Adrenal gland (tissue), 12 donors: ENCODE measurements around the gene IFI27L1. TPM values are rescaled to one million over a fixed set of nuclear protein-coding genes. Genes with fewer than 3 reads are reported as not detected.

Experiments
- DNase-seq, 7 donors: peaks; one replicate each; pipeline ENCODE4 v3.0.0-alpha.2; 2019 to 2020
- H3K27ac ChIP-seq, 5 donors: fragments of 200-600 bp; sonication (generic) in 4 of 5; 1 replicate in 3 of 5; 2 replicates in 2 of 5; pipeline versions ENCODE4 v1.5.1 to v1.8.0; 2016 to 2020; ENCODE audit warnings: mild to moderate bottlenecking in 1 of 5
- H3K27me3 ChIP-seq: fragments of 200-600 bp; 2 replicates; pipeline ENCODE4 v1.8.0; 2021
- H3K36me3 ChIP-seq, 2 donors: fragments of 200-600 bp; replicated peaks in 1 of 2; 1 replicate in 1 of 2; 2 replicates in 1 of 2; pipeline versions ENCODE4 v1.5.1 to v1.8.0; 2018 to 2022
- H3K4me1 ChIP-seq, 2 donors: fragments of 200-600 bp; replicated peaks in 1 of 2; 1 replicate in 1 of 2; 2 replicates in 1 of 2; pipeline versions ENCODE4 v1.5.1 to v1.8.0; 2018 to 2021
- H3K4me3 ChIP-seq, 4 donors: fragments of 200-600 bp; sonication (generic) in 3 of 4; one replicate each; pipeline ENCODE4 v1.5.1; 2016 to 2018
- H3K9me3 ChIP-seq, 3 donors: fragments of 200-600 bp; sonication (generic) in 1 of 3; replicated peaks in 1 of 3; 1 replicate in 2 of 3; 2 replicates in 1 of 3; pipeline versions ENCODE4 v1.5.1 to v1.8.0; 2016 to 2021
- CTCF ChIP-seq, 6 experiments: fragments of 450-650 bp in 4 of 6; fragments of 200-600 bp in 2 of 6; sonication (generic) in 1 of 6; IDR thresholded peaks; 1 replicate in 5 of 6; 2 replicates in 1 of 6; pipeline versions ENCODE4 v1.5.1 to v1.8.0; 2016 to 2021; ENCODE audit warnings: antibody characterized with exemption in 6 of 6, mild to moderate bottlenecking in 2 of 6, moderate library complexity in 1 of 6
- POLR2A ChIP-seq, 2 donors: fragments of 450-650 bp; IDR thresholded peaks; one replicate each; pipeline ENCODE4 v1.6.1; 2017; ENCODE audit warnings: antibody characterized with exemption in 2 of 2, mild to moderate bottlenecking in 2 of 2, moderate library complexity in 1 of 2
- WGBS, 4 donors: extraction: QIAGEN DNeasy Blood & Tissue Kit in 2 of 4; methylation state at CpG; one replicate each; pipeline versions ENCODE4 v1.1.5 to v1.1.7; 2013 to 2017; 5-methylcytosine and 5-hydroxymethylcytosine counted together
- intact Hi-C, 2 donors: fragments of 100-400 bp; cut with DNase I; formaldehyde crosslinking; loops; one replicate each; pipeline versions ENCODE4 v1.14.1 to v1.15.0; 2022 to 2023
- polyA plus RNA-seq, 3 donors: library from polyadenylated mRNA; stranded (reverse); fragments of 200-250 nt in 2 of 3; fragments of 350-450 nt in 1 of 3; fragmentation: Illumina TruSeq in 1 of 3; extraction: RNeasy Lipid Tissue Mini Kit (QIAGEN cat#74804) in 1 of 3; gene quantifications; one replicate each; pipeline ENCODE4 v1.2.3, GENCODE V29; 2013 to 2014
- total RNA-seq, 9 donors: library from RNA; depleted of rRNA in 4 of 9; stranded (reverse); fragments of >200 nt in 4 of 9; fragments of 120-200 nt in 1 of 9; fragmentation: NEBNext Ultra II Directional in 1 of 9; extraction: Animal tissue kit (Norgen Biotek cat#: 25700) in 1 of 9; gene quantifications; one replicate each; pipeline versions ENCODE4 v1.1.0 to v1.2.4, GENCODE V29; 2013 to 2023
- donor health status: healthy with polysubstance abuse.
- donor health status: Bipolar disorder and iron deficiency.
- donor health status: DM: yes; HTN: yes; CAD: no.
- donor health status: DM: no; HTN: no; CAD: no.
- donor health status: DM: no; HTN: no; CAD: no.
- donor health status: DM: yes; HTN: yes; CAD: no.

The IFI27L1 gene
- total and polyA plus RNA-seq, 12 donors = 39.7 to 233 (median 68.7) TPM

- 68 to 86% (median 77%) methylated on average over 6 of the region's 6 CpGs for WGBS, 4 donors
- no peaks in the 10 kb centered on the region for H3K27me3 ChIP-seq
- no peaks in the 10 kb centered on the region for H3K9me3 ChIP-seq
- no peak overlapping the region for H3K27ac ChIP-seq
- H3K36me3 ChIP-seq = no peaks in the 10 kb centered on the region
- no peaks in the 10 kb centered on the region for H3K4me1 ChIP-seq
- TF ChIP-seq POLR2A (IDR thresholded peaks at IDR 0.05) (no peak), CTCF (IDR thresholded peaks at IDR 0.05) (no peak)
- DNase-seq = no peak
- intact Hi-C loops = no loop called here
- H3K4me3 ChIP-seq = no peak overlapping the region
Measured at GRCh38 chr14:94145902-94146527, 64.9 kb downstream of the IFI27L1 start.

Other genes starting within 250 kb of the IFI27L1 start
- not detected for gene FAM181A, start 154.0 kb upstream of the IFI27L1 start, total RNA-seq
- gene FAM181A, start 154.0 kb upstream of the IFI27L1 start, polyA plus RNA-seq = not detected
- gene ASB2, start 104.7 kb upstream of the IFI27L1 start, total RNA-seq = 1 to 10 TPM in 2 of 9 donors, under 1 TPM in 6, not detected in 1; 0.19 to 5.9 (median 0.57) TPM
- gene ASB2, start 104.7 kb upstream of the IFI27L1 start, polyA plus RNA-seq = 1 to 10 TPM in 2 of 3 donors, under 1 TPM in 1; 0.44 to 3.5 (median 2.2) TPM
- gene CCDC197, start 84.0 kb upstream of the IFI27L1 start, total RNA-seq = not detected
- gene CCDC197, start 84.0 kb upstream of the IFI27L1 start, polyA plus RNA-seq = not detected
- gene OTUB2, start 55.0 kb upstream of the IFI27L1 start, total RNA-seq = 10 to 100 TPM in 1 of 9 donors, 1 to 10 TPM in 6, under 1 TPM in 2; 0.17 to 10.7 (median 1.6) TPM
- 1 to 10 TPM in 1 of 3 donors, under 1 TPM in 2; 0.47 to 2.0 (median 0.48) TPM for gene OTUB2, start 55.0 kb upstream of the IFI27L1 start, polyA plus RNA-seq
- 100 to 1,000 TPM; 221 to 423 (median 359) TPM for gene DDX24, start 108 bp upstream of the IFI27L1 start, total RNA-seq
- 100 to 1,000 TPM; 226 to 616 (median 296) TPM for gene DDX24, start 108 bp upstream of the IFI27L1 start, polyA plus RNA-seq
- 100 to 1,000 TPM in 8 of 9 donors, 10 to 100 TPM in 1; 15.9 to 685 (median 385) TPM for gene IFI27, start 29.4 kb downstream of the IFI27L1 start, total RNA-seq
- 1,000 to 10,000 TPM in 1 of 3 donors, 100 to 1,000 TPM in 2; 177 to 1,446 (median 256) TPM for gene IFI27, start 29.4 kb downstream of the IFI27L1 start, polyA plus RNA-seq
- 100 to 1,000 TPM in 5 of 9 donors, 10 to 100 TPM in 4; 85.9 to 312 (median 109) TPM for gene IFI27L2, start 48.3 kb downstream of the IFI27L1 start, total RNA-seq
- gene IFI27L2, start 48.3 kb downstream of the IFI27L1 start, polyA plus RNA-seq = 100 to 1,000 TPM in 2 of 3 donors, 10 to 100 TPM in 1; 51.3 to 499 (median 291) TPM
- gene PPP4R4, start 93.0 kb downstream of the IFI27L1 start, total RNA-seq = 1 to 10 TPM in 3 of 9 donors, under 1 TPM in 6; 0.24 to 6.2 (median 0.57) TPM
- under 1 TPM; 0.08 to 0.55 (median 0.30) TPM for gene PPP4R4, start 93.0 kb downstream of the IFI27L1 start, polyA plus RNA-seq
- not detected for gene SERPINA10, start 212.0 kb downstream of the IFI27L1 start, total RNA-seq
- under 1 TPM in 1 of 3 donors, not detected in 2; 0.13 TPM for gene SERPINA10, start 212.0 kb downstream of the IFI27L1 start, polyA plus RNA-seq
- not detected for gene SERPINA6, start 242.0 kb downstream of the IFI27L1 start, total RNA-seq
- under 1 TPM in 1 of 3 donors, not detected in 2; 0.09 TPM for gene SERPINA6, start 242.0 kb downstream of the IFI27L1 start, polyA plus RNA-seq